ENCODE data around the gene GNA12.

DNA sequence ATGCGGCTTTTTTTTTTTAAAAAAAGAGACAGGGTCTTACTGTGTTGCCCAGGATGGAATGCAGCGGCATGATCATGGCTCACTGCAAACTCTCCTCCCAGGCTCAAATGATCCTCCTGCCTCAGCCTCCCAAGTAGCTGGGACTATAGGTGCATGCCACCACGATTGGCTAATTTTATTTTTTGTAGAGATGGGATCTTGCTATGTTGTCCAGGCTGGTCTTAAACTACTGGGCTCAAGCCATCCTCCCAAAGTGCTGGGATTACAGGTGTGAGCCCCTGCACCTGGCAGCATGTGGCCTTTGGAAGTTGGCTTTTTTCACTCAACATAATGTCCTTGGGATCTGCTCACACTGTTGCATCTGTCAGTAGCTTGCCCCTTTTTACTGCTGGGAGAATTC is 91.0 kb downstream of the GNA12 start:
- TF ChIP-seq CTCF (IDR thresholded peaks at IDR 0.05 in 2 of 3, conservative IDR thresholded peaks at IDR 0.05 in 1 of 3; ENCODE audit: control insufficient read depth in 2 of 3, extremely low read depth in 1 of 3, insufficient read depth in 1 of 3, low read depth in 3 of 3, low read length in 3 of 3), result no peak
- TF ChIP-seq BRCA1 (IDR thresholded peaks at IDR 0.05; ENCODE audit: low read depth, low read length), result no peak
- no peak for TF ChIP-seq EED (IDR thresholded peaks at IDR 0.05; ENCODE audit: low read depth)
- TF ChIP-seq CHD2 (IDR thresholded peaks at IDR 0.05; ENCODE audit: borderline replicate concordance, low read depth, low read length), result no peak
- TF ChIP-seq ATF7 (IDR thresholded peaks at IDR 0.05; ENCODE audit: low read depth), result no peak
